GM21619 (cell line): ENCODE results near the gene MYCBP2.
"Not testable (repeated sequence)": the region's sequence is repeated elsewhere in the genome, so short reads cannot be mapped to it uniquely, and the experiment has no call there.

ENCODE experiments used
- ATAC-seq: cut with Tn5 transposase; IDR thresholded peaks from one replicate; pipeline ENCODE4 v1.9.1; 2021; ENCODE audit not compliant: unreplicated experiment

MYCBP2 gene

GRCh38 chr13:77326905-77327604, at the start of gene MYCBP2:
MYCBP2 (minus strand) TSS chr13:77327094; CDS start chr13:77326775, 319 bp downstream.
- peak; percentile 41 for ATAC-seq

GRCh38 chr13:77375560-77376108, 48.7 kb upstream of the MYCBP2 start:
- ATAC-seq: no peak

GRCh38 chr13:77374786-77375185, 47.9 kb upstream of the MYCBP2 start:
- no peak for ATAC-seq

GRCh38 chr13:77374339-77374738, 47.4 kb upstream of the MYCBP2 start:
- ATAC-seq: no peak

- no peak for ATAC-seq
These were observed 46.6 kb upstream of the MYCBP2 start for GRCh38 chr13:77373502-77373901.

GRCh38 chr13:77372275-77372674, 45.4 kb upstream of the MYCBP2 start:
- ATAC-seq: no peak

- no peak for ATAC-seq
These were observed 44.0 kb upstream of the MYCBP2 start for GRCh38 chr13:77370888-77371287.

- no peak for ATAC-seq
These were observed 35.3 kb upstream of the MYCBP2 start for GRCh38 chr13:77362166-77362565.

- ATAC-seq: no peak
These were observed 33.3 kb upstream of the MYCBP2 start for GRCh38 chr13:77360032-77360685.

GRCh38 chr13:77359171-77359570, 32.3 kb upstream of the MYCBP2 start:
- no peak for ATAC-seq

GRCh38 chr13:77358001-77358400, 31.1 kb upstream of the MYCBP2 start:
- ATAC-seq: no peak

GRCh38 chr13:77356155-77356554, 29.3 kb upstream of the MYCBP2 start:
- ATAC-seq: no peak

- no peak for ATAC-seq
These were observed 27.1 kb upstream of the MYCBP2 start for GRCh38 chr13:77353995-77354394.

GRCh38 chr13:77351315-77351714, 24.4 kb upstream of the MYCBP2 start:
- no peak for ATAC-seq

- ATAC-seq: no peak
These were observed 23.9 kb upstream of the MYCBP2 start for GRCh38 chr13:77350811-77351210.

- ATAC-seq: no peak
These were observed 22.5 kb upstream of the MYCBP2 start for GRCh38 chr13:77349365-77349764.

- not testable (repeated sequence) for ATAC-seq
These were observed 20.5 kb upstream of the MYCBP2 start for GRCh38 chr13:77347351-77347750.

- peak; percentile 71 for ATAC-seq
These were observed 18.4 kb upstream of the MYCBP2 start for GRCh38 chr13:77345150-77345780.

GRCh38 chr13:77343841-77344240, 16.9 kb upstream of the MYCBP2 start:
- ATAC-seq: no peak

- peak; percentile 66 for ATAC-seq
These were observed 12.5 kb upstream of the MYCBP2 start for GRCh38 chr13:77339408-77339807.

- ATAC-seq: peak; percentile 63
These were observed 12.1 kb upstream of the MYCBP2 start for GRCh38 chr13:77338961-77339401.

- ATAC-seq: peak; percentile 44
These were observed 11.4 kb upstream of the MYCBP2 start for GRCh38 chr13:77338329-77338728.
